PC-9 (cell line): Measurements from ENCODE around the gene CNTN4. TPM values are rescaled to one million over a fixed set of nuclear protein-coding genes. Genes with fewer than 3 reads are reported as not detected.

Experiments used
- BruUV-seq: library from RNA; stranded (reverse); fragments of 400-500 nt; replicated peaks from 2 replicates; lab custom pipeline; 2021; lab: Mats Ljungman, UMichigan
- CTCF ChIA-PET: fragments of 300-600 bp; sonication (Branson Sonifier 250); formaldehyde crosslinking; loops from one replicate; lab custom pipeline; 2022; ENCODE audit warnings: antibody characterized with exemption; lab: Charles Lee
- POLR2A ChIA-PET: fragments of 300-600 bp; sonication (Branson Sonifier 250); formaldehyde crosslinking; loops from one replicate; lab custom pipeline; 2022; ENCODE audit warnings: antibody characterized with exemption; ENCODE audit not compliant: unreplicated experiment; lab: Charles Lee
- DNase-seq, 2 experiments: peaks; one replicate each; pipeline versions ENCODE4 v3.0.0 to v3.0.0-alpha.2; 2015 to 2022; ENCODE audit warnings: mixed read lengths in 1 of 2
- H2AFZ ChIP-seq: fragments of 200-600 bp; sonication (generic); 2 replicates; pipeline ENCODE4 v1.8.1; 2017; ENCODE audit warnings: antibody characterized with exemption
- H3F3A ChIP-seq: fragments of 200-600 bp; sonication (generic); 2 replicates; pipeline ENCODE4 v1.8.1; 2017; ENCODE audit warnings: antibody characterized with exemption, mild to moderate bottlenecking, low read depth; ENCODE audit not compliant: insufficient read depth
- H3K27ac ChIP-seq: fragments of 200-600 bp; sonication (generic); 2 replicates; pipeline ENCODE4 v1.6.1; 2016; ENCODE audit warnings: mixed run types
- H3K27me3 ChIP-seq: fragments of 200-600 bp; sonication (generic); 2 replicates; pipeline ENCODE4 v1.6.1; 2016; ENCODE audit warnings: low read depth, mixed run types; ENCODE audit not compliant: insufficient read depth
- H3K36me3 ChIP-seq: fragments of 200-600 bp; sonication (generic); 2 replicates; pipeline ENCODE4 v1.6.1; 2016; ENCODE audit warnings: low read depth, mixed run types
- H3K4me1 ChIP-seq: fragments of 200-600 bp; sonication (generic); replicated peaks from 2 replicates; pipeline ENCODE4 v1.6.1; 2016; ENCODE audit warnings: mixed run types; ENCODE audit not compliant: insufficient read depth
- H3K4me2 ChIP-seq: fragments of 200-600 bp; sonication (generic); 2 replicates; pipeline ENCODE4 v1.6.1; 2017; ENCODE audit warnings: mixed run types
- H3K4me3 ChIP-seq: fragments of 200-600 bp; sonication (generic); 2 replicates; pipeline ENCODE4 v1.6.1; 2016; ENCODE audit warnings: mixed run types
- H3K79me2 ChIP-seq: fragments of 200-600 bp; sonication (generic); 2 replicates; pipeline ENCODE4 v1.6.1; 2017; ENCODE audit warnings: low read depth, mixed run types
- H3K9me2 ChIP-seq: fragments of 200-600 bp; sonication (generic); 2 replicates; pipeline ENCODE4 v1.8.1; 2017; ENCODE audit warnings: mild to moderate bottlenecking; ENCODE audit not compliant: insufficient read depth
- H3K9me3 ChIP-seq: fragments of 200-600 bp; sonication (generic); 2 replicates; pipeline ENCODE4 v1.8.1; 2016; ENCODE audit warnings: low read depth; ENCODE audit not compliant: insufficient read depth
- H4K20me1 ChIP-seq: fragments of 200-600 bp; sonication (generic); 2 replicates; pipeline ENCODE4 v1.8.1; 2017; ENCODE audit not compliant: insufficient read depth
- CTCF ChIP-seq: fragments of 200-600 bp; sonication (generic); conservative IDR thresholded peaks from 2 replicates; pipeline ENCODE4 v1.6.1; 2017; ENCODE audit warnings: mixed run types, antibody characterized with exemption, mild to moderate bottlenecking, moderate library complexity
- EZH2 ChIP-seq: fragments of 200-600 bp; sonication (generic); IDR thresholded peaks from 2 replicates; pipeline ENCODE4 v1.8.0; 2017; ENCODE audit warnings: antibody characterized with exemption, low read depth
- intact Hi-C: fragments of 100-400 bp; cut with micrococcal nuclease; formaldehyde crosslinking; loops from one replicate; pipeline ENCODE4 v1.10.0; 2022; ENCODE audit not compliant: unreplicated experiment
- total RNA-seq: library from RNA; stranded (reverse); gene quantifications from 2 replicates; pipeline ENCODE4 v1.2.3, GENCODE V29; 2021

CNTN4 gene
- total RNA-seq, 1 experiment from 2014 or later: not detected

DNA sequence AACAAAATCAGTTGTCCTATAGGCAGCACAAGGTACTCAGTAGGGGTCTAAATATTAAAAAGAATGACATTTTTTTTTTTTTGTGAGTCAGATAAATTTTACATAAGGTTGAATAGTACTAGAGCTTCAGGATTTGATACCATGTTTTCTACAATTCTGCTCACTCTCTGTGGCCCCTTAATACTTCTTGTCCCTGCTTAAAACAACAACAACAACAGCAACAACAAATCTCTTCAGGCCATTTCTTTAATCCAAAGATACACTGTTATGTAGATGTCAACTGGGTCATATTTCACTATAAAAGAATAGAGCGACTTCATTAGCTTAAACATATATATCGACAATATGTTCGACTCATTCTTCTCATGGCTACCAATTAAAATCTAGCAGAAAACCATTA, 1008.5 kb downstream of the CNTN4 start:
- intact Hi-C loops: no loop called here
- H4K20me1 ChIP-seq: no peaks in the 10 kb centered on the region
- H3K9me2 ChIP-seq: no peaks in the 10 kb centered on the region
- H3K36me3 ChIP-seq: no peaks in the 10 kb centered on the region
- TF ChIP-seq CTCF (no peak), EZH2 (no peak)
- no peak overlapping the region for H3K4me3 ChIP-seq
- H3K9me3 ChIP-seq: no peaks in the 10 kb centered on the region
- no peak overlapping the region for H2AFZ ChIP-seq
- H3K27me3 ChIP-seq: peaks cover 4% of the 10 kb centered on the region; the same call in 1 of the 2 replicates
- H3K4me2 ChIP-seq: no peak overlapping the region
- no peaks in the 10 kb centered on the region for H3K4me1 ChIP-seq
- no peak for DNase-seq
- ChIA-PET CTCF (no interaction called here), POLR2A (no interaction called here)
- BruUV-seq: no TSS peak
- no peak overlapping the region for H3K27ac ChIP-seq
- no peaks in the 10 kb centered on the region for H3K79me2 ChIP-seq
- no peaks in the 10 kb centered on the region for H3F3A ChIP-seq
